Cardiac muscle cell (in vitro differentiated cells and primary cell): Measurements from ENCODE around the gene KCNK7. TPM values are rescaled to one million over a fixed set of nuclear protein-coding genes. Genes with fewer than 3 reads are reported as not detected.

Experiments used
- DNase-seq, 2 donors: peaks; one replicate each; pipeline versions ENCODE4 v3.0.0 to v3.0.0-alpha.2; 2010 to 2017; ENCODE audit warnings: low read depth in 1 of 2, low spot score in 1 of 2
- H3K27ac ChIP-seq: fragments of 200-600 bp; sonication (generic); 2 replicates; pipeline ENCODE4 v1.5.1; 2016
- H3K27me3 ChIP-seq: fragments of 200-600 bp; sonication (generic); 2 replicates; pipeline ENCODE4 v1.6.0; 2016; ENCODE audit warnings: control low read depth
- H3K36me3 ChIP-seq: fragments of 200-600 bp; sonication (generic); 2 replicates; pipeline ENCODE4 v1.5.1; 2016; ENCODE audit warnings: control low read depth
- H3K4me1 ChIP-seq: fragments of 200-600 bp; sonication (generic); 2 replicates; pipeline ENCODE4 v1.8.1; 2017; ENCODE audit warnings: low read depth, mild to moderate bottlenecking, mixed run types
- H3K4me3 ChIP-seq: fragments of 200-600 bp; sonication (generic); 2 replicates; pipeline ENCODE4 v1.5.1; 2016; ENCODE audit warnings: mild to moderate bottlenecking
- H3K9me3 ChIP-seq: fragments of 200-600 bp; sonication (generic); 2 replicates; pipeline ENCODE4 v1.5.1; 2017; ENCODE audit warnings: low read depth, mild to moderate bottlenecking, control low read depth
- CTCF ChIP-seq: IDR thresholded peaks from 2 replicates; pipeline ENCODE4 v1.5.1; 2012; ENCODE audit warnings: low read depth, mild to moderate bottlenecking, low read length
- polyA plus RNA-seq: library from polyadenylated mRNA; unstranded; fragments of >200 nt; fragmentation: Nextera tagmentation; extraction: Ambion mirVana; gene quantifications from 2 replicates; pipeline ENCODE4 v1.2.1, GENCODE V29; 2016
- total RNA-seq: library from RNA; depleted of rRNA; stranded (reverse); fragments of >200 nt; gene quantifications from 2 replicates; pipeline ENCODE4 v1.2.3, GENCODE V29; 2016

KCNK7 gene
- total and polyA plus RNA-seq, 2 experiments from 2014 or later: not detected

GRCh38 chr11:65623852-65624616 is 28.4 kb upstream of the KCNK7 start:
- no peak for DNase-seq
- peaks cover 38% of the 10 kb centered on the region for H3K36me3 ChIP-seq
- H3K27ac ChIP-seq: no peak overlapping the region
- no peaks in the 10 kb centered on the region for H3K27me3 ChIP-seq
- no peaks in the 10 kb centered on the region for H3K4me1 ChIP-seq
- TF ChIP-seq CTCF: no peak
- H3K9me3 ChIP-seq: no peaks in the 10 kb centered on the region
- no peak overlapping the region for H3K4me3 ChIP-seq

GRCh38 chr11:65623177-65623576 is 27.6 kb upstream of the KCNK7 start:
- no peak for TF ChIP-seq CTCF
- Histone ChIP-seq H3K27me3 (no peaks in the 10 kb centered on the region), H3K27ac (no peak overlapping the region), H3K4me3 (no peak overlapping the region), H3K36me3 (peaks cover 31% of the 10 kb centered on the region), H3K9me3 (no peaks in the 10 kb centered on the region), H3K4me1 (no peaks in the 10 kb centered on the region)
- no peak for DNase-seq

- TF ChIP-seq CTCF: no peak
- peaks cover 24% of the 10 kb centered on the region for H3K36me3 ChIP-seq
Measured at GRCh38 chr11:65622011-65622410, 26.4 kb upstream of the KCNK7 start.

GRCh38 chr11:65621460-65621859 is 25.9 kb upstream of the KCNK7 start:
- no peak for DNase-seq
- Histone ChIP-seq H3K4me3 (no peak overlapping the region), H3K36me3 (peaks cover 24% of the 10 kb centered on the region), H3K27me3 (no peaks in the 10 kb centered on the region), H3K27ac (no peak overlapping the region), H3K4me1 (peaks cover 4% of the 10 kb centered on the region), H3K9me3 (no peaks in the 10 kb centered on the region)
- TF ChIP-seq CTCF: no peak

More at GRCh38 chr11:65622011-65622410, 26.4 kb upstream of the KCNK7 start:
- no peak for DNase-seq
- H3K4me1 ChIP-seq: no peaks in the 10 kb centered on the region
- H3K9me3 ChIP-seq: no peaks in the 10 kb centered on the region
- H3K27ac ChIP-seq: no peak overlapping the region
- no peak overlapping the region for H3K4me3 ChIP-seq
- H3K27me3 ChIP-seq: no peaks in the 10 kb centered on the region

- Histone ChIP-seq H3K27ac (no peak overlapping the region), H3K9me3 (no peaks in the 10 kb centered on the region), H3K36me3 (peaks cover 24% of the 10 kb centered on the region), H3K27me3 (no peaks in the 10 kb centered on the region), H3K4me1 (peaks cover 6% of the 10 kb centered on the region), H3K4me3 (no peak overlapping the region)
- DNase-seq: no peak
- no peak for TF ChIP-seq CTCF
Measured at GRCh38 chr11:65620666-65621065, 25.1 kb upstream of the KCNK7 start.
